OCI-LY1 (cell line): ENCODE data around the gene FBXO45.

Source experiments
- H2AFZ ChIP-seq: fragments of 200-600 bp; sonication (generic), shearing (Covaris generic); 2 replicates; pipeline ENCODE4 v1.6.0; 2014; ENCODE audit warnings: antibody characterized with exemption, mild to moderate bottlenecking, low read length
- H3F3A ChIP-seq: fragments of 200-600 bp; sonication (generic), shearing (Covaris generic); 2 replicates; pipeline ENCODE4 v1.6.0; 2014; ENCODE audit warnings: mild to moderate bottlenecking, antibody characterized with exemption, low read length, moderate library complexity; ENCODE audit not compliant: insufficient read depth
- H3K27ac ChIP-seq: fragments of 200-600 bp; sonication (generic); 2 replicates; pipeline ENCODE4 v1.5.1; 2014; ENCODE audit warnings: low read length, mixed run types, mild to moderate bottlenecking, low read depth; ENCODE audit not compliant: poor library complexity, severe bottlenecking
- H3K27me3 ChIP-seq: fragments of 200-600 bp; sonication (generic); 2 replicates; pipeline ENCODE4 v1.6.0; 2014; ENCODE audit warnings: antibody characterized with exemption, mild to moderate bottlenecking, low read length, moderate library complexity; ENCODE audit not compliant: insufficient read depth
- H3K36me3 ChIP-seq: fragments of 200-600 bp; sonication (generic); 2 replicates; pipeline ENCODE4 v1.6.1; 2014; ENCODE audit warnings: mild to moderate bottlenecking, antibody characterized with exemption, low read length, moderate library complexity, mixed read lengths; ENCODE audit not compliant: insufficient read depth
- H3K4me1 ChIP-seq: fragments of 200-600 bp; sonication (generic); 2 replicates; pipeline ENCODE4 v1.5.1; 2014; ENCODE audit warnings: mild to moderate bottlenecking, low read length, moderate library complexity; ENCODE audit not compliant: insufficient read depth, severe bottlenecking
- H3K4me2 ChIP-seq: fragments of 200-600 bp; sonication (generic), shearing (Covaris generic); 2 replicates; pipeline ENCODE4 v1.6.1; 2014; ENCODE audit warnings: low read length
- H3K4me3 ChIP-seq: fragments of 200-600 bp; sonication (generic); 2 replicates; pipeline ENCODE4 v1.5.1; 2014; ENCODE audit warnings: low read length, low read depth, mild to moderate bottlenecking, mixed read lengths; ENCODE audit not compliant: poor library complexity, severe bottlenecking
- H3K79me2 ChIP-seq: fragments of 200-600 bp; shearing (Covaris generic); 2 replicates; pipeline ENCODE4 v1.6.1; 2016; ENCODE audit warnings: mixed run types, low read length, mixed read lengths; ENCODE audit not compliant: insufficient read depth
- H3K9ac ChIP-seq: fragments of 200-600 bp; sonication (generic), shearing (Covaris generic); 2 replicates; pipeline ENCODE4 v1.6.1; 2014; ENCODE audit warnings: mild to moderate bottlenecking, low read length, mixed read lengths
- H3K9me2 ChIP-seq: fragments of 200-600 bp; sonication (generic), shearing (Covaris generic); 2 replicates; pipeline ENCODE4 v1.6.1; 2014; ENCODE audit warnings: low read depth, mild to moderate bottlenecking, low read length, mixed read lengths
- H3K9me3 ChIP-seq: fragments of 200-600 bp; shearing (Covaris generic); 2 replicates; pipeline ENCODE4 v1.6.1; 2014; ENCODE audit warnings: low read length, mixed read lengths
- H4K20me1 ChIP-seq: fragments of 200-600 bp; sonication (generic), shearing (Covaris generic); 2 replicates; pipeline ENCODE4 v1.6.0; 2016; ENCODE audit warnings: mild to moderate bottlenecking, low read length; ENCODE audit not compliant: insufficient read depth
- CTCF ChIP-seq: fragments of 200-600 bp; sonication (generic), shearing (Covaris generic); IDR thresholded peaks from 2 replicates; pipeline ENCODE4 v1.5.1; 2017; ENCODE audit warnings: mild to moderate bottlenecking, antibody characterized with exemption, low read length, moderate library complexity, mixed read lengths
- EZH2 ChIP-seq: fragments of 200-600 bp; sonication (generic), shearing (Covaris generic); IDR thresholded peaks from 2 replicates; pipeline ENCODE4 v1.8.0; 2017; ENCODE audit warnings: borderline replicate concordance, mixed run types, mild to moderate bottlenecking, antibody characterized with exemption, low read length, moderate library complexity, mixed read lengths

Gene FBXO45

GRCh38 chr3:196557236-196557635 lies 11.2 kb upstream of the FBXO45 start:
- Histone ChIP-seq H3K4me1 (peaks cover 12% of the 10 kb centered on the region), H3K27me3 (no peaks in the 10 kb centered on the region), H3K4me2 (no peak overlapping the region), H3K9me2 (no peaks in the 10 kb centered on the region), H3K9me3 (no peaks in the 10 kb centered on the region), H3K27ac (no peak overlapping the region), H4K20me1 (no peaks in the 10 kb centered on the region), H3K9ac (no peak overlapping the region), H3K36me3 (peaks cover 15% of the 10 kb centered on the region; the same call in 1 of the 2 replicates), H3K79me2 (no peaks in the 10 kb centered on the region), H2AFZ (no peak overlapping the region), H3K4me3 (no peak overlapping the region), H3F3A (no peaks in the 10 kb centered on the region)
- TF ChIP-seq CTCF, result no peak
- TF ChIP-seq EZH2, result no peak

GRCh38 chr3:196558476-196558875 lies 10.0 kb upstream of the FBXO45 start:
- Histone ChIP-seq H3K4me1 (peaks cover 12% of the 10 kb centered on the region), H3K4me3 (no peak overlapping the region), H3K9me2 (no peaks in the 10 kb centered on the region), H3K27me3 (no peaks in the 10 kb centered on the region), H4K20me1 (no peaks in the 10 kb centered on the region), H3K27ac (no peak overlapping the region), H2AFZ (no peak overlapping the region), H3K36me3 (peaks cover 19% of the 10 kb centered on the region; the same call in 1 of the 2 replicates), H3K9ac (no peak overlapping the region), H3K79me2 (no peaks in the 10 kb centered on the region), H3K9me3 (no peaks in the 10 kb centered on the region), H3K4me2 (no peak overlapping the region), H3F3A (no peaks in the 10 kb centered on the region)
- no peak for TF ChIP-seq CTCF
- no peak for TF ChIP-seq EZH2

GRCh38 chr3:196559826-196560225 lies 8.6 kb upstream of the FBXO45 start:
- H3K36me3 ChIP-seq, result peaks cover 19% of the 10 kb centered on the region; the same call in 1 of the 2 replicates
- no peak overlapping the region for H3K4me2 ChIP-seq
- H4K20me1 ChIP-seq, result no peaks in the 10 kb centered on the region
- H3K4me1 ChIP-seq, result peaks cover under 1% of the 10 kb centered on the region
- H3K9me2 ChIP-seq, result no peaks in the 10 kb centered on the region
- no peaks in the 10 kb centered on the region for H3K9me3 ChIP-seq
- H3K27ac ChIP-seq, result no peak overlapping the region
- TF ChIP-seq EZH2 (no peak), CTCF (no peak)
- H3K27me3 ChIP-seq, result no peaks in the 10 kb centered on the region
- H2AFZ ChIP-seq, result no peak overlapping the region
- no peaks in the 10 kb centered on the region for H3F3A ChIP-seq
- H3K9ac ChIP-seq, result no peak overlapping the region
- no peaks in the 10 kb centered on the region for H3K79me2 ChIP-seq
- H3K4me3 ChIP-seq, result no peak overlapping the region
